Stimulated activated CD8-positive, alpha-beta memory T cell treated with anti-CD3 and anti-CD28 coated beads, Interleukin-15, amount 100 ng/mL, for 1 hour (primary cell): ENCODE data around the gene WDR27.

ENCODE experiments used
- DNase-seq: peaks from one replicate; pipeline ENCODE4 v3.0.0-alpha.2; 2020; ENCODE audit warnings: low read depth

WDR27 gene

GRCh38 chr6:169701954-169702839 lies at the start of gene WDR27, which contains the start of gene C6orf120:
TSS of gene WDR27 (minus strand) at chr6:169702029. CDS start at chr6:169689005, 13,024 bp downstream.
TSS of gene C6orf120 (plus strand) at chr6:169702126. CDS start at chr6:169702460, 334 bp downstream.
- peak; percentile 95 for DNase-seq

GRCh38 chr6:169746556-169746955 lies 44.7 kb upstream of the WDR27 start:
- no peak for DNase-seq

- no peak for DNase-seq
Measured at GRCh38 chr6:169745405-169745804, 43.6 kb upstream of the WDR27 start.

- no peak for DNase-seq
Measured at GRCh38 chr6:169741344-169741743, 39.5 kb upstream of the WDR27 start.

GRCh38 chr6:169738976-169739529 lies 37.2 kb upstream of the WDR27 start:
- no peak for DNase-seq

- no peak for DNase-seq
Measured at GRCh38 chr6:169738204-169738975, 36.6 kb upstream of the WDR27 start.

- DNase-seq, result no peak
Measured at GRCh38 chr6:169729961-169730360, 28.1 kb upstream of the WDR27 start.

GRCh38 chr6:169726963-169727362 lies 25.1 kb upstream of the WDR27 start:
- DNase-seq, result no peak

GRCh38 chr6:169726049-169726400 lies 24.2 kb upstream of the WDR27 start:
- no peak for DNase-seq

- DNase-seq, result no peak
Measured at GRCh38 chr6:169725125-169726048, 23.6 kb upstream of the WDR27 start.

- DNase-seq, result peak; percentile 30
Measured at GRCh38 chr6:169724494-169725124, 22.8 kb upstream of the WDR27 start, which contains the start of gene PHF10. TSS of gene PHF10 (minus strand) at chr6:169724500. CDS start at chr6:169723931, 569 bp downstream.

GRCh38 chr6:169723991-169724493 lies 22.2 kb upstream of the WDR27 start:
- no peak for DNase-seq

GRCh38 chr6:169723200-169723909 lies 21.5 kb upstream of the WDR27 start:
- peak; percentile 32 for DNase-seq

- DNase-seq, result no peak
Measured at GRCh38 chr6:169722362-169723199, 20.8 kb upstream of the WDR27 start.

GRCh38 chr6:169720207-169720855 lies 18.5 kb upstream of the WDR27 start:
- no peak for DNase-seq

GRCh38 chr6:169719117-169719516 lies 17.3 kb upstream of the WDR27 start:
- no peak for DNase-seq

- DNase-seq, result no peak
Measured at GRCh38 chr6:169714595-169714994, 12.8 kb upstream of the WDR27 start.

- DNase-seq, result no peak
Measured at GRCh38 chr6:169714178-169714577, 12.3 kb upstream of the WDR27 start.

GRCh38 chr6:169710009-169710408 lies 8.2 kb upstream of the WDR27 start:
- no peak for DNase-seq
